SU-DHL-6 (cell line): ENCODE measurements around the gene POC1A.

Experiments used
- H2AFZ ChIP-seq: fragments of 200-600 bp; sonication (generic); 2 replicates; pipeline ENCODE4 v1.6.1; 2014; ENCODE audit warnings: low read depth, mild to moderate bottlenecking, moderate library complexity, mixed read lengths, antibody characterized with exemption, low read length; ENCODE audit not compliant: severe bottlenecking
- H3F3A ChIP-seq: fragments of 200-600 bp; shearing (Covaris generic); 2 replicates; pipeline ENCODE4 v1.6.0; 2016; ENCODE audit warnings: antibody characterized with exemption, mild to moderate bottlenecking; ENCODE audit not compliant: insufficient read depth
- H3K27ac ChIP-seq: fragments of 200-600 bp; sonication (generic); 2 replicates; pipeline ENCODE4 v1.5.1; 2016; ENCODE audit warnings: low read depth, mild to moderate bottlenecking, low read length, moderate library complexity, mixed read lengths
- H3K27me3 ChIP-seq: fragments of 200-600 bp; sonication (generic), shearing (Covaris generic); 2 replicates; pipeline ENCODE4 v1.6.0; 2014; ENCODE audit warnings: mild to moderate bottlenecking, low read length
- H3K36me3 ChIP-seq: fragments of 200-600 bp; sonication (generic); 2 replicates; pipeline ENCODE4 v1.6.1; 2014; ENCODE audit warnings: mild to moderate bottlenecking, low read length, mixed read lengths
- H3K4me2 ChIP-seq: fragments of 300-600, 200-600 bp; shearing (Covaris generic), sonication (generic); 2 replicates; pipeline ENCODE4 v1.6.0; 2014; ENCODE audit warnings: low read length, low read depth, mild to moderate bottlenecking; ENCODE audit not compliant: poor library complexity, severe bottlenecking
- H3K4me3 ChIP-seq: fragments of 200-600 bp; sonication (generic); 2 replicates; pipeline ENCODE4 v1.5.1; 2014; ENCODE audit warnings: antibody characterized with exemption, low read length, mild to moderate bottlenecking, mixed read lengths; ENCODE audit not compliant: insufficient read depth, poor library complexity, severe bottlenecking
- H3K79me2 ChIP-seq: fragments of 200-600 bp; sonication (generic); 2 replicates; pipeline ENCODE4 v1.6.1; 2014; ENCODE audit warnings: mild to moderate bottlenecking, low read length, moderate library complexity; ENCODE audit not compliant: insufficient read depth
- H3K9ac ChIP-seq: fragments of 200-600 bp; sonication (generic); 2 replicates; pipeline ENCODE4 v1.7.0; 2014; ENCODE audit warnings: mild to moderate bottlenecking, low read length
- H3K9me2 ChIP-seq: fragments of 200-600 bp; sonication (generic); replicated peaks from 2 replicates; pipeline ENCODE4 v1.6.1; 2014; ENCODE audit warnings: low read length; ENCODE audit not compliant: insufficient read depth
- H3K9me3 ChIP-seq: fragments of 200-600 bp; sonication (generic); 2 replicates; pipeline ENCODE4 v1.6.1; 2014; ENCODE audit warnings: low read length, mixed read lengths; ENCODE audit not compliant: insufficient read depth
- H4K20me1 ChIP-seq: fragments of 200-600 bp; sonication (generic); 2 replicates; pipeline ENCODE4 v1.6.1; 2014; ENCODE audit warnings: low read depth, mild to moderate bottlenecking, antibody characterized with exemption, low read length, moderate library complexity, mixed read lengths
- CTCF ChIP-seq: fragments of 200-600 bp; sonication (generic); IDR thresholded peaks from one replicate; pipeline ENCODE4 v1.5.1; 2017; ENCODE audit warnings: antibody characterized with exemption, mild to moderate bottlenecking, low read length, moderate library complexity; ENCODE audit not compliant: insufficient read depth, poor library complexity, severe bottlenecking
- EZH2phosphoT487 ChIP-seq: fragments of 200-600 bp; sonication (generic), shearing (Covaris generic); conservative IDR thresholded peaks from 2 replicates; pipeline ENCODE4 v1.6.1; 2018; ENCODE audit warnings: mild to moderate bottlenecking, antibody characterized with exemption, low read length, moderate library complexity, mixed read lengths

The POC1A gene

DNA sequence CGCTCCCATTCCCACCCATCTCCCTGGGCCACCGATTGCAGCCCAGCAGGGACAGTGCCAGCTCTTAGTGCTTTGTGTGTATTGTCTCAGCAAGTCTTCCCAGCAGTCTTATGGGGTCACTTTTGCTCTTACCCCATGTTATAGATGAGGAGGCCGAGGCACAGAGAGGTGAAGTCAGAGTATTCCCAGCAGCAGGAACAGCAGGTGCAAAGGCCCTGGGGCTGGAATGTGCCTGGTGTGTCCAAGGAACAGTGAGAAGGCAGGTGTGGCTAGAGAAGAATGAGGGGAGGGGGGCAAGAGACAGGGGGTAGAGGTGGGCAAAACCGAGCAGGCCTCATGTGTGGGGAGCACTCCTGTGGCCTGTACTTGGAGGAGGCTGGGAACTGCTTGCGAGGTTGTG lies 85.1 kb downstream of the POC1A start:
- Histone ChIP-seq H3K9me2 (no peaks in the 10 kb centered on the region), H3F3A (no peaks in the 10 kb centered on the region), H3K4me2 (no peak overlapping the region), H3K4me3 (no peak overlapping the region), H4K20me1 (no peaks in the 10 kb centered on the region), H3K79me2 (no peaks in the 10 kb centered on the region), H3K27me3 (no peaks in the 10 kb centered on the region), H2AFZ (no peak overlapping the region), H3K9me3 (no peaks in the 10 kb centered on the region), H3K27ac (no peak overlapping the region), H3K36me3 (no peaks in the 10 kb centered on the region), H3K9ac (no peak overlapping the region)
- TF ChIP-seq EZH2phosphoT487 (no peak), CTCF (no peak)

DNA sequence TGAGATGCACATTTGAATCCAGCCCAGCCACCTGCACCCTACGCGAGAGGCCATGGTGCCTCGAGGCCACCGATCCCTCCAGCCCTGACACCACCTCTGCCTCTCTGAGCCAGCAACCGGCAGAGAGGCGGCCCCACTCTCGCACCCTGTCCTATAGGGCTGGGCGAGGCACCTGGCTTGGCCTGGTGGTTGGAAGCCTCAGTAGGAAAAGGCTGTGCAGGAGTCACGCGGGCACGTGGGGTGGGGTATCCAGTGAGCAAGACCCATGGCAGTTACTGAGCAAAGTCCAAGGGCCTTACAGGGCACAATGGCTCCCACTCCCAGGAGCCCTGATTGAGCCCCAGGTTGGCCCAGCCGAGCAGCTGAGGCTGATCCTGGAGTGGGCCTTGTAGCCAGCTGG lies 85.5 kb downstream of the POC1A start:
- no peaks in the 10 kb centered on the region for H3K27me3 ChIP-seq
- no peak for TF ChIP-seq CTCF
- no peak for TF ChIP-seq EZH2phosphoT487

DNA sequence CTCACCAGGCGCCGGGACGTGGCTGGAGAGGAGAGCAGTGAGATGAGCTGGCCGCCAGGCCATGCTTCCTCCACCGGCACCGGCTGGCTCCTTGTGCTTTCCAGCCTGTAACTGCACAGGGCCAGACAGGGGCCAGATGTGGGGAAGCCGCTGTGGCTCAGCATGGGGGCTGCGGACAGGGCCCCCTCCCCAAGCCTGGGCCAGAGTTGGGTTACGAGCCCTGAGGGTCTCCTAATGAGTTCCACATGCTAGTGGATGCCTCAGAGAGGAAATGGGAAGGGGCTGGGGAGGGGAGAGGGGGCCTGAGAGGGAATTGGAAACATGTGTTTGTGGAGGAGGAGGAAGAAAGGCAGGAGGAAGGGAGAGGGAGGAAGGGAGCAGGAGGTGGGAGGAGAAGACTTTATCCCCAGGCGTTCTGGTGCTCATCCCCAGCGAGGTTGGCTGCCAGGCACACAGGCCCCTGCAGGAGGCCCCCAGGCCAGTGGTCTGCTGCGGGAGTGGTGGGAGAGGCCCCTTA lies 86.1 kb downstream of the POC1A start:
- Histone ChIP-seq H3K4me2 (no peak overlapping the region), H3K79me2 (no peaks in the 10 kb centered on the region), H3K4me3 (no peak overlapping the region), H3K9me3 (no peaks in the 10 kb centered on the region), H4K20me1 (no peaks in the 10 kb centered on the region), H3K9me2 (no peaks in the 10 kb centered on the region), H3K36me3 (no peaks in the 10 kb centered on the region), H3K9ac (no peak overlapping the region), H3F3A (no peaks in the 10 kb centered on the region), H3K27ac (no peak overlapping the region), H2AFZ (no peak overlapping the region), H3K27me3 (no peaks in the 10 kb centered on the region)
- TF ChIP-seq CTCF = no peak
- no peak for TF ChIP-seq EZH2phosphoT487

More for the DNA sequence above, 85.5 kb downstream of the POC1A start:
- H3K4me3 ChIP-seq = no peak overlapping the region
- no peaks in the 10 kb centered on the region for H3F3A ChIP-seq
- H4K20me1 ChIP-seq = no peaks in the 10 kb centered on the region
- H3K9me3 ChIP-seq = no peaks in the 10 kb centered on the region
- H3K79me2 ChIP-seq = no peaks in the 10 kb centered on the region
- no peak overlapping the region for H2AFZ ChIP-seq
- no peak overlapping the region for H3K4me2 ChIP-seq
- no peaks in the 10 kb centered on the region for H3K9me2 ChIP-seq
- H3K27ac ChIP-seq = no peak overlapping the region
- no peak overlapping the region for H3K9ac ChIP-seq
- no peaks in the 10 kb centered on the region for H3K36me3 ChIP-seq
